HepG2 (cell line): ENCODE results near the gene DCDC2. TPM values are rescaled to one million over a fixed set of nuclear protein-coding genes. Genes with fewer than 3 reads are reported as not detected.

Source experiments
- ATAC-seq: fragments of 200-7000 bp; cut with Tn5 transposase; 3 replicates; pipeline ENCODE4 v1.9.1; 2020; ENCODE audit warnings: mild to moderate bottlenecking, moderate library complexity
- BruUV-seq: library from RNA; stranded (reverse); fragments of 400-500 nt; replicated peaks from 2 replicates; lab custom pipeline; 2021; lab: Mats Ljungman, UMichigan
- CTCF ChIA-PET: fragments of 300-600 bp; formaldehyde crosslinking; extraction: SDS; loops from one replicate; lab custom pipeline; 2021; ENCODE audit warnings: low total read pairs, inconsistent platforms, low intra/inter-chr PET ratio; lab: Yijun Ruan, JAX
- POLR2A ChIA-PET: fragments of 350-600 bp; sonication (Branson Sonifier 250); formaldehyde crosslinking; loops from one replicate; lab custom pipeline; 2020; ENCODE audit warnings: antibody characterized with exemption, inconsistent platforms; lab: Yijun Ruan, JAX
- DNase-seq: peaks from one replicate; pipeline ENCODE4 v3.0.0-alpha.2; 2015; ENCODE audit warnings: low spot score
- FAIRE-seq: peaks from 3 replicates; lab custom pipeline; 2011; peaks lifted over from hg19 to GRCh38; lab: Jason Lieb, UNC
- H2AFZ ChIP-seq: one replicate; pipeline ENCODE4 v1.6.1; 2011; ENCODE audit warnings: low read length, inconsistent platforms
- H3K27ac ChIP-seq: fragments of 300-600 bp; 3 replicates; pipeline ENCODE4 v1.8.0; 2011; ENCODE audit warnings: mixed run types, mild to moderate bottlenecking, mixed read lengths, low read length, inconsistent platforms; ENCODE audit not compliant: insufficient read depth; ENCODE audit errors: extremely low read length
- H3K27me3 ChIP-seq, 2 experiments: fragments of 200-600 bp in 1 of 2; 2 replicates in 1 of 2; 3 replicates in 1 of 2; pipeline versions ENCODE4 v1.6.0 to v1.8.0; 2011; ENCODE audit warnings: low read length in 2 of 2, mild to moderate bottlenecking in 2 of 2, moderate library complexity in 2 of 2, inconsistent platforms in 1 of 2; ENCODE audit not compliant: insufficient read depth in 2 of 2, control insufficient read depth in 1 of 2
- H3K36me3 ChIP-seq, 2 experiments: fragments of 200-600 bp in 1 of 2; replicated peaks in 1 of 2; 2 replicates in 1 of 2; 3 replicates in 1 of 2; pipeline versions ENCODE4 v1.5.1 to v1.8.0; 2011; ENCODE audit warnings: low read length in 2 of 2, inconsistent platforms in 1 of 2; ENCODE audit not compliant: insufficient read depth in 2 of 2, control insufficient read depth in 1 of 2
- H3K4me1 ChIP-seq: 2 replicates; pipeline ENCODE4 v1.5.1; 2012; ENCODE audit warnings: low read length, inconsistent platforms; ENCODE audit not compliant: insufficient read depth
- H3K4me2 ChIP-seq: 2 replicates; pipeline ENCODE4 v1.6.0; 2011; ENCODE audit warnings: low read depth, low read length, inconsistent platforms
- H3K4me3 ChIP-seq, 3 experiments: fragments of 200-600 bp in 1 of 3; sonication (generic), shearing (Covaris generic) in 1 of 3; replicated peaks in 1 of 3; 2 replicates each; pipeline ENCODE4 v1.5.1; 2011 to 2016; ENCODE audit warnings: low read length in 3 of 3, inconsistent platforms in 2 of 3, low read depth in 2 of 3, mild to moderate bottlenecking in 2 of 3, control low read depth in 1 of 3, mixed read lengths in 1 of 3; ENCODE audit not compliant: insufficient read depth in 1 of 3
- H3K79me2 ChIP-seq: one replicate; pipeline ENCODE4 v1.6.1; 2011; ENCODE audit warnings: low read length, inconsistent platforms; ENCODE audit not compliant: insufficient read depth
- H3K9ac ChIP-seq: 2 replicates; pipeline ENCODE4 v1.6.0; 2011; ENCODE audit warnings: mild to moderate bottlenecking, low read depth, low read length, inconsistent platforms; ENCODE audit not compliant: insufficient read depth
- H3K9me3 ChIP-seq: 2 replicates; pipeline ENCODE4 v1.5.1; 2012; ENCODE audit warnings: mild to moderate bottlenecking, low read length
- H4K20me1 ChIP-seq: 2 replicates; pipeline ENCODE4 v1.6.0; 2011; ENCODE audit warnings: inconsistent platforms, mild to moderate bottlenecking, low read length, moderate library complexity; ENCODE audit not compliant: insufficient read depth
- ARID5B ChIP-seq: IDR thresholded peaks from 2 replicates; pipeline ENCODE4 v1.4.0; 2020; ENCODE audit warnings: mild to moderate bottlenecking, missing genetic modification reagents
- ELF1 ChIP-seq: sonication (generic); formaldehyde crosslinking; IDR thresholded peaks from 2 replicates; pipeline ENCODE4 v1.4.0; 2020; ENCODE audit warnings: missing genetic modification reagents
- HCFC1 ChIP-seq: fragments of 150-350 bp; IDR thresholded peaks from 2 replicates; pipeline ENCODE4 v1.6.1; 2014; ENCODE audit warnings: low read depth, low read length
- ISX ChIP-seq: sonication (generic); formaldehyde crosslinking; conservative IDR thresholded peaks from 2 replicates; pipeline ENCODE4 v1.5.0; 2020; ENCODE audit warnings: missing genetic modification reagents
- MYPOP ChIP-seq: sonication (generic); formaldehyde crosslinking; IDR thresholded peaks from 2 replicates; pipeline ENCODE4 v1.8.1; 2023; ENCODE audit warnings: mild to moderate bottlenecking, moderate library complexity, missing genetic modification reagents
- PITX1 ChIP-seq: sonication (generic); formaldehyde crosslinking; IDR thresholded peaks from 2 replicates; pipeline ENCODE4 v1.5.1; 2020; ENCODE audit warnings: mild to moderate bottlenecking, missing genetic modification reagents
- SMARCC2 ChIP-seq: fragments of 450-650 bp; IDR thresholded peaks from 2 replicates; pipeline ENCODE4 v1.6.1; 2017; ENCODE audit warnings: antibody characterized with exemption, mild to moderate bottlenecking
- THAP7 ChIP-seq: sonication (generic); formaldehyde crosslinking; IDR thresholded peaks from 2 replicates; pipeline ENCODE4 v1.8.1; 2023; ENCODE audit warnings: mild to moderate bottlenecking, missing genetic modification reagents
- ZNF260 ChIP-seq: sonication (generic); formaldehyde crosslinking; IDR thresholded peaks from 2 replicates; pipeline ENCODE4 v1.4.0; 2020; ENCODE audit warnings: missing genetic modification reagents, low read depth, mild to moderate bottlenecking, borderline replicate concordance
- ZNF605 ChIP-seq: sonication (generic); formaldehyde crosslinking; IDR thresholded peaks from 2 replicates; pipeline ENCODE4 v1.8.0; 2022; ENCODE audit warnings: mild to moderate bottlenecking, missing genetic modification reagents
- ZNF780A ChIP-seq: sonication (generic); formaldehyde crosslinking; IDR thresholded peaks from 2 replicates; pipeline ENCODE4 v1.8.0; 2022; ENCODE audit warnings: mild to moderate bottlenecking, missing genetic modification reagents, moderate library complexity
- ZSCAN20 ChIP-seq: sonication (generic); formaldehyde crosslinking; IDR thresholded peaks from 2 replicates; pipeline ENCODE4 v1.4.0; 2020; ENCODE audit warnings: missing genetic modification reagents, mild to moderate bottlenecking, borderline replicate concordance
- in situ Hi-C: cut with HindIII; loops from 2 replicates; pipeline ENCODE4 v1.10.0; 2017; ENCODE audit warnings: low pct_unique_long_range_greater_than_20kb; ENCODE audit not compliant: extremely low pct_ligation_motif_present
- intact Hi-C: fragments of 100-400 bp; cut with micrococcal nuclease; formaldehyde crosslinking; loops from one replicate; pipeline ENCODE4 v1.10.0; 2022; ENCODE audit not compliant: unreplicated experiment
- polyA plus RNA-seq, 8 experiments: library from polyadenylated mRNA; depleted of rRNA in 3 of 8; stranded (reverse) in 7 of 8; unstranded in 1 of 8; fragments of >200 nt; fragmentation: Illumina TruSeq in 4 of 8; extraction: Trizol in 4 of 8; gene quantifications; 2 replicates each; pipeline versions ENCODE4 v1.2.1 to v1.2.3, GENCODE V29; 2011 to 2016; ENCODE audit warnings: low read depth in 4 of 8, missing spikeins in 1 of 8, mixed read lengths in 1 of 8; ENCODE audit not compliant: insufficient read depth in 1 of 8
- total RNA-seq, 5 experiments: library from RNA; depleted of rRNA; stranded (reverse); fragments of >200 nt; fragmentation: Illumina TruSeq; extraction: Trizol; gene quantifications; 2 replicates each; pipeline ENCODE4 v1.2.3, GENCODE V29; 2016; ENCODE audit warnings: low read depth in 1 of 5
- TF ChIP-seq, protein P1 (sequence below): sonication (generic); formaldehyde crosslinking; IDR thresholded peaks from 2 replicates; pipeline ENCODE4 v1.4.0; 2020; ENCODE audit warnings: missing genetic modification reagents, borderline replicate concordance
- TF ChIP-seq, protein P2 (sequence below): sonication (generic); formaldehyde crosslinking; IDR thresholded peaks from 2 replicates; pipeline ENCODE4 v1.9.0; 2022; ENCODE audit warnings: missing genetic modification reagents, mild to moderate bottlenecking, borderline replicate concordance

Gene DCDC2
- total and polyA plus RNA-seq, 2 of the 13 experiments (the other 11 are each of a cell fraction or from before 2014, with no cell fraction given), result 9.0 to 36.2 TPM

- TF ChIP-seq THAP7, result no peak
- TF ChIP-seq ELF1, result no peak
- no peak for TF ChIP-seq ZNF780A (CRISPR knock-in tag)
- no peak for TF ChIP-seq HCFC1
- no peak for TF ChIP-seq PITX1 (CRISPR knock-in tag)
- peak; percentile 88 for TF ChIP-seq ARID5B (CRISPR knock-in tag)
These were observed 208.0 kb downstream of the DCDC2 start (continued) for GRCh38 chr6:24149836-24150235.

- DNase-seq, result no peak
- intact Hi-C loops (loop anchor here (2.0 to 10.0 kb wide), 4 partner anchors 56 to 236 kb away; no protein-coding TSS in a partner anchor), in situ Hi-C loops (no loop called here)
These were observed 208.6 kb downstream of the DCDC2 start for GRCh38 chr6:24149296-24149695.

More at GRCh38 chr6:24149296-24149695, 208.6 kb downstream of the DCDC2 start:
- H2AFZ ChIP-seq, result no peak overlapping the region
- H3K4me2 ChIP-seq, result peak overlapping the region; percentile 14; the same call in 1 of the 2 replicates
- POLR2A ChIA-PET, result interaction anchor here (1.1 to 2.1 kb wide), 3 partner anchors 9 to 46 kb away, joined by 3 to 8 read pairs (median 4); partner anchors contain the start of gene NRSN1
- H3K27ac ChIP-seq, result no peak overlapping the region
- no peaks in the 10 kb centered on the region for H3K79me2 ChIP-seq
- H3K4me1 ChIP-seq, result peaks cover 55% of the 10 kb centered on the region
- H4K20me1 ChIP-seq, result no peaks in the 10 kb centered on the region
- TF ChIP-seq ZSCAN20, result no peak
- TF ChIP-seq MYPOP (CRISPR knock-in tag), result no peak
- TF ChIP-seq ZNF605 (CRISPR knock-in tag), result no peak
- TF ChIP-seq SMARCC2, result no peak
- no peak for TF ChIP-seq ZNF260 (CRISPR knock-in tag)
- TF ChIP-seq, protein P1, sequence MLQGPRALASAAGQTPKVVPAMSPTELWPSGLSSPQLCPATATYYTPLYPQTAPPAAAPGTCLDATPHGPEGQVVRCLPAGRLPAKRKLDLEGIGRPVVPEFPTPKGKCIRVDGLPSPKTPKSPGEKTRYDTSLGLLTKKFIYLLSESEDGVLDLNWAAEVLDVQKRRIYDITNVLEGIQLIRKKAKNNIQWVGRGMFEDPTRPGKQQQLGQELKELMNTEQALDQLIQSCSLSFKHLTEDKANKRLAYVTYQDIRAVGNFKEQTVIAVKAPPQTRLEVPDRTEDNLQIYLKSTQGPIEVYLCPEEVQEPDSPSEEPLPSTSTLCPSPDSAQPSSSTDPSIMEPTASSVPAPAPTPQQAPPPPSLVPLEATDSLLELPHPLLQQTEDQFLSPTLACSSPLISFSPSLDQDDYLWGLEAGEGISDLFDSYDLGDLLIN (CRISPR knock-in tag), result no peak
- no peak for TF ChIP-seq ISX (CRISPR knock-in tag)
- TF ChIP-seq, protein P2, sequence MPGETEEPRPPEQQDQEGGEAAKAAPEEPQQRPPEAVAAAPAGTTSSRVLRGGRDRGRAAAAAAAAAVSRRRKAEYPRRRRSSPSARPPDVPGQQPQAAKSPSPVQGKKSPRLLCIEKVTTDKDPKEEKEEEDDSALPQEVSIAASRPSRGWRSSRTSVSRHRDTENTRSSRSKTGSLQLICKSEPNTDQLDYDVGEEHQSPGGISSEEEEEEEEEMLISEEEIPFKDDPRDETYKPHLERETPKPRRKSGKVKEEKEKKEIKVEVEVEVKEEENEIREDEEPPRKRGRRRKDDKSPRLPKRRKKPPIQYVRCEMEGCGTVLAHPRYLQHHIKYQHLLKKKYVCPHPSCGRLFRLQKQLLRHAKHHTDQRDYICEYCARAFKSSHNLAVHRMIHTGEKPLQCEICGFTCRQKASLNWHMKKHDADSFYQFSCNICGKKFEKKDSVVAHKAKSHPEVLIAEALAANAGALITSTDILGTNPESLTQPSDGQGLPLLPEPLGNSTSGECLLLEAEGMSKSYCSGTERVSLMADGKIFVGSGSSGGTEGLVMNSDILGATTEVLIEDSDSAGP (CRISPR knock-in tag), result no peak
- no peaks in the 10 kb centered on the region for H3K36me3 ChIP-seq
- no TSS peak for BruUV-seq
- FAIRE-seq (no peak), ATAC-seq (no peak)
- no peak overlapping the region for H3K4me3 ChIP-seq
- CTCF ChIA-PET, result no interaction called here
- no peaks in the 10 kb centered on the region for H3K9me3 ChIP-seq
- no peak overlapping the region; the same call in 1 of the 2 replicates for H3K9ac ChIP-seq
- H3K27me3 ChIP-seq, result no peaks in the 10 kb centered on the region
